Activated CD4-positive, alpha-beta T cell treated with anti-CD3 and anti-CD28 coated beads, Interleukin-2, amount 10 ng/mL, durations not matched to agents 7 days and 5 days (primary cell): ENCODE data around the gene PTH1R. TPM values are rescaled to one million over a fixed set of nuclear protein-coding genes. Genes with fewer than 3 reads are reported as not detected.

Source experiments
- CTCF ChIA-PET: fragments of 350-600 bp; sonication (Branson Sonifier 250); formaldehyde crosslinking; loops from one replicate; lab custom pipeline; 2021; ENCODE audit warnings: antibody characterized with exemption; lab: Charles Lee
- POLR2A ChIA-PET: fragments of 350-600 bp; sonication (Branson Sonifier 250); formaldehyde crosslinking; loops from one replicate; lab custom pipeline; 2021; ENCODE audit warnings: antibody characterized with exemption; lab: Charles Lee
- DNase-seq: peaks from one replicate; pipeline ENCODE4 v3.0.0-alpha.2; 2020
- H3K27ac Mint-ChIP-seq: one replicate; pipeline ENCODE4 v1.8.0; 2021; ENCODE audit warnings: mild to moderate bottlenecking, moderate library complexity, mixed read lengths
- H3K27me3 Mint-ChIP-seq: one replicate; pipeline ENCODE4 v1.8.0; 2021; ENCODE audit warnings: mixed read lengths
- H3K36me3 Mint-ChIP-seq: one replicate; pipeline ENCODE4 v1.8.0; 2021; ENCODE audit warnings: low read depth, mixed read lengths
- H3K4me1 Mint-ChIP-seq: one replicate; pipeline ENCODE4 v1.8.0; 2021; ENCODE audit warnings: mixed read lengths
- H3K4me3 Mint-ChIP-seq: one replicate; pipeline ENCODE4 v1.8.0; 2021; ENCODE audit warnings: mild to moderate bottlenecking, moderate library complexity, mixed read lengths
- H3K9me3 Mint-ChIP-seq: one replicate; pipeline ENCODE4 v1.8.0; 2021; ENCODE audit warnings: mixed read lengths
- total RNA-seq, 2 experiments: library from RNA; stranded (reverse); gene quantifications; one replicate each; pipeline ENCODE4 v1.2.3, GENCODE V29; 2021

Gene PTH1R
- not detected for total RNA-seq

DNA sequence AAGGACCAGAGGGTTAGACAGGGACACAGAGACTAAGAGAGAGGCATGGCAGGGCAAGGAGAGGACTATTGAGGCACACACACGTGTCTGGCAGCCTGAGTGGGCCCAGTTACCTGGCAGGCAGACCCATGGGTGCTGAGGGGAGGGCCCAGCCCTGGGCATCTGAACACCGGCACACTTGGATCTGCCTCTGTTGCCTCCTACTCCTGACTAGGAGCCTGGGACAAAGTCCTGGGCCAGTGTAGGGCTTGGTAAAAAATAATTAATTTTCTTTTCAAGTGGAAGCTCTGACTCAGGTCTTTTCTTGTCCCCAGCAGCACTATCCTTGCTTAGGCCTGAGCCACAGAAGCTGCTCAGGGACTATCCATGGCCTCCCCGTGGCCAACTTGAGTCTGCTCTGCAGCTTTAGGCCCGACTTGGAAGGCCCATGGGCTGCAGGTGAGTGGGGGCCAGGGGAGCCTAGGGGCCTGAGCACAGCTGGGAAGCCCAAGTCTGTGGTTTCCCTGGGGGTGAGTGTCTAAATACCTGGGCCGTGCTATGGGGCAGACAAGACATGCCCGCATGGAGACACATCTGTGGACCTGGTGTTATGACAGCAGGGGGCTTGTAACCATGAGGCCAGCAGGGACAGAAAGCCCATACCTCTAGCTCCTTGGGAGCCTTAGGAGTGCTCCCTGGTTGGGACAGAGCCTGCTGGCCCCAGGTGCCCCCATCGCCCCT is at the start of gene PTH1R:
TSS of gene PTH1R (plus strand) at position 316 of the 720 bp plus-strand sequence. CDS start 5,839 bp downstream, outside the sequence.
- DNase-seq, result no peak
- ChIA-PET POLR2A (interaction anchor here (0.6 kb wide), 1 partner anchor 21 kb away, joined by 3 read pairs; no protein-coding TSS in a partner anchor), CTCF (interaction anchor here (1.4 to 1.6 kb wide), 2 partner anchors 9 to 14 kb away, joined by 3 to 5 read pairs; partner anchors contain the start of gene MYL3)
- Mint-ChIP-seq H3K27me3 (peaks cover 37% of the 10 kb centered on the region), H3K9me3 (no peaks in the 10 kb centered on the region), H3K4me3 (no peak within 1 kb of the TSS), H3K36me3 (no peaks in the 10 kb centered on the region), H3K27ac (no peak within 1 kb of the TSS), H3K4me1 (peaks cover 4% of the 10 kb centered on the region)

DNA sequence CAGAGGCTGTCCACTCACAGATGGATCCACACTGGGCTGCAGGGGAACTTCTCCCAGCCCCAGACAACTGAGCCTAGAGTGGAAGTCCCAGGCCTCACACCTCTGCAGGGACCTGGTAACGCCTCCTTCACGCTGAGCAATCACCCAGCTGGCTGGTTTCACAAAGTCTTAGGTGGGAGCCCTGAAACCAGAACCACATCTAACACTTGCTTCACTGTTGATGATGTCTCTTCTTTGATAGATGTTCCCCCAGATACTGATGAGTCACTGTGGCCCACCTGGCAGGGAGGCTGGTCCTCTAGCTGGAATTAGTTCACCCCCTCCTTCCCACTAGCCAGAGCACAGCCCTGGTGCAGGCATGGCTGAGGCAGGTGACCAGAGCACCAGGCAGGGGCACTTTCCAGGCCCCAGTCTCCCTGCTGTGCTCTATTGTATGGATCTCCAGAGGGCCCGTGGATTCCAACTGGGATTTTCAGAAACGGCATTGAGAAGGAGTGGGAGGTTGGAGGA is 47.8 kb upstream of the PTH1R start:
- POLR2A ChIA-PET, result no interaction called here
- CTCF ChIA-PET, result interaction anchor here (1.5 to 1.9 kb wide), 2 partner anchors 16 to 37 kb away, joined by 3 to 5 read pairs; no protein-coding TSS in a partner anchor
- Mint-ChIP-seq H3K36me3 (no peaks in the 10 kb centered on the region), H3K27ac (no peak overlapping the region), H3K4me1 (peaks cover 16% of the 10 kb centered on the region), H3K27me3 (peaks cover 10% of the 10 kb centered on the region), H3K4me3 (no peak overlapping the region), H3K9me3 (no peaks in the 10 kb centered on the region)
- DNase-seq, result no peak

DNA sequence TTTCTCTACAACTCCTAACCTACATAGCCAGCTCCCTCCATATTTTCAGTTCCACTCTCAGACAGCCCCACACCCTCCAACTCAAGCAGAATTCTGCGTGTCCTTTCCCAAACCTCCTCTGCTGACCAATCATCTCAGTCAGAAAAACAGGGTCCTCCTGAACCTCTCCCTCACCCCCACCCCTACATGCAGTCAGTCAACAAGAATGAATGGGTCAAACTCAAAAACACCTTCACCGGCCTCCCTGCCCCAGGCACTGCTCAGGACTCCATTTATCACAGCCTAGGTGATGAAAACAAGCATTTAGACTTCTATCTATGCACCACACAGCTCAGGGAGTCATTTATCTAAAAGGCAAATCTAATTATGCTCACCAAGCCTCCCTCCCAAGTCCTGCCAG is 46.7 kb upstream of the PTH1R start:
- DNase-seq, result no peak
- no peak overlapping the region for H3K27ac Mint-ChIP-seq
- ChIA-PET CTCF (interaction anchor here (1.5 kb wide), 1 partner anchor 36 kb away, joined by 3 read pairs; no protein-coding TSS in a partner anchor), POLR2A (no interaction called here)
- no peaks in the 10 kb centered on the region for H3K9me3 Mint-ChIP-seq
- H3K27me3 Mint-ChIP-seq, result peaks cover 3% of the 10 kb centered on the region
- H3K36me3 Mint-ChIP-seq, result no peaks in the 10 kb centered on the region
- peaks cover 16% of the 10 kb centered on the region for H3K4me1 Mint-ChIP-seq
- H3K4me3 Mint-ChIP-seq, result no peak overlapping the region

DNA sequence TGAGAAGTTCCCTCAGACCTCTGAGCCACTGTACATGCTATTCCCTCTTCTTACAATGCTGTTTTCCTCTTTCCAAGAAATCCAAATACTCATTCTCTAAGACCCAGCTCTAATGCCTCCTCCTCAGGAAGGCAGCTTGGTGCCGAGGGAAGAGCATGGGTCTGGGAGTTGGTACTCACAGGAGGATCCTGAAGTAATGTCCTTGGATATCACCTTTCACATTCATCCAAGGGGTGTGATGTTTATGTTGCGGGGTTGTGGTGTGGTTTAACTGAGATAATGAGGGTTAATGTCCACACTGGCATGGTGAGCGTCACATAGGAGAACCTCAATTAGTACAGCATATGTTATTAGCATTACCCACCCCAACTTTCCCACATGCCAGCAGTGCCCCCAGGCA is 46.2 kb upstream of the PTH1R start:
- Mint-ChIP-seq H3K36me3 (no peaks in the 10 kb centered on the region), H3K27ac (no peak overlapping the region), H3K27me3 (peaks cover 3% of the 10 kb centered on the region), H3K4me1 (peaks cover 16% of the 10 kb centered on the region), H3K9me3 (no peaks in the 10 kb centered on the region), H3K4me3 (no peak overlapping the region)
- DNase-seq, result no peak
- ChIA-PET CTCF (no interaction called here), POLR2A (no interaction called here)

DNA sequence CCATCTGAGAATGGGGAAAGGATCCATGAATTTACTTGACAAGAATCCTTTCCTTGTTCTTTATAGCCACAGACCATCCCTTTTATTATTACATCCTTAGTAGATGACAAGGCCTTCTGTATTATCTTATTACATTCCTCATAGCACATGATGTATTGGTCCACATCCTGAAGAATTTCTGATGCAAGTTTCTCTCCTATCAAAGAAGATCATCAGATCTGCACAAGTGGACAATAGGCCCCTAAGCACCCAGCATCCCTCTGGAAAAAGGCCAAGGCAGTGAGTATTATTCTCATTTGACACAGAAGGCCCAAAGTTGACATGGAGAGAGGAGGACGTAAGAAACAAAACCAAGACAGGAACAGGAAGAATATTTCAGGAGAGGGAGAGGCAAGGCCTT is 45.7 kb upstream of the PTH1R start:
- CTCF ChIA-PET, result interaction anchor here (0.8 kb wide), 1 partner anchor 429 kb away, joined by 3 read pairs; no protein-coding TSS in a partner anchor
- DNase-seq, result no peak
- H3K4me3 Mint-ChIP-seq, result no peak overlapping the region
- H3K27ac Mint-ChIP-seq, result no peak overlapping the region
- POLR2A ChIA-PET, result no interaction called here
- H3K4me1 Mint-ChIP-seq, result peaks cover 16% of the 10 kb centered on the region
- no peaks in the 10 kb centered on the region for H3K27me3 Mint-ChIP-seq
- H3K9me3 Mint-ChIP-seq, result no peaks in the 10 kb centered on the region
- no peaks in the 10 kb centered on the region for H3K36me3 Mint-ChIP-seq

DNA sequence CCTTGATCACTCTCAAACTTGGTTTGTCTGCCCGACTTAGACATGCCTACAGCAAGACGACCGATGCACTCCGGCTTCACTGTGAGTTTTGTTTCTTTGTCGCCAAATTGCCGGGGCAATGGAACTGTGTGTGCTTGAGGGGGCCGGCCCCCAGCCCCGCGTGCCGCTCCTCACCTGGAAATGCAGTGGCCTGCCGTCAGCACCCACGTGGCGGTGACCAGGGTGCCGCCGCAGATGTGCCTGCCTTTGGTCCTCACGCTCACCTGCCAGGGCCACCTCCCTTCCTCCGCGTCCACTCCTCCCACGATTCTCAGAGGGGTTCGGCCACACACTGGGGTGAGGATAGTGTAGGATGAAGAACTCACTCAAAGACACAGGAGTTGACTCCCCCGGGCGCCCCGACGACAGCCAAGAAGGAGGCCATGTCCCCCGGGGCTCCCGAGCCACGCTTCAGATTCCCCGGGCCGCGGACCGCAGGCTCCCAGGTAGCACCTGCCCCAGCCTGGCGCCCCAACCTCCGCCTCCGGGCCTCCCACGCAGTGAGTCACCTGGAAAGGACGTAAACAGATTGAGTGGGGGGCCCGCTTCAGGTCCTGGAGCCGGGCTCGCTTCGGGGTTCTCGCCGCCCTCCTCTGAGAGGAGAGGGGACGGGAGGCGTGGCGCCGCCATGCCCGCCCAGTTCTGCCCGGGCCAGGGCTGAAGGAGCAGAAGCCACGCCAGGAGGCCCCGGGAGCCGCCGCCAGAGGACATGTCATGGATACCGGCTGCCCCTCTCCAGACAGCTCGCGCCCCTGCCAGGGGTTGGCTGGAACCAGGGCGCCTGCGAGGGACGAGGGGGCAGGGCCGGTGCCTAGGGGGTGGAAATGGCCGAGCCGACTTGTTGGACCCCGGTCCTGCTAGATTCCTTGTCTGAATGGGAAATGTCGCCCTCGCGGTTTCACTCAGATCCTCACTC is 43.9 kb upstream of the PTH1R start:
- Mint-ChIP-seq H3K9me3 (peaks cover 7% of the 10 kb centered on the region), H3K27ac (no peak overlapping the region), H3K4me1 (peaks cover 9% of the 10 kb centered on the region), H3K36me3 (peaks cover 3% of the 10 kb centered on the region), H3K4me3 (no peak overlapping the region), H3K27me3 (peaks cover 2% of the 10 kb centered on the region)
- DNase-seq, result no peak
- POLR2A ChIA-PET, result no interaction called here
- CTCF ChIA-PET, result interaction anchor here (2.0 kb wide), 1 partner anchor 12 kb away, joined by 7 read pairs; no protein-coding TSS in a partner anchor

DNA sequence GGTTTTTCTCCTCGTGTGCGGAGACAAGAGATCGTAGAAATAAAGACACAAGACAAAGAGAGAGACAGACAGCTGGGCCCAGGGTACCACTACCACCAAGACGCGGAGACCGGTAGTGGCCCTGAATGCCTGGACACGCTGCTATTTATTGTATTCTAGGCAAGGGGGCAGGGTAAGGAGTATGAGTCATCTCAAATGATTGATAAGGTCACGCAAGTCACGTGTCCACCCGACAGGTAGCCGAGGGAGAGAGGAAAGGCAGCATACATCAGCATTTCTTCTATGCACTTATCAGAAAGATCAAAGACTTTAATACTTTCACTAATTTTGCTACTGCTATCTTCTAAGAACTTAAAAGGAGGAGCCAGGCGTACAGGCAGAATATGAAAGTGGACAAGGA is 42.5 kb upstream of the PTH1R start:
- Mint-ChIP-seq H3K9me3 (peaks cover 14% of the 10 kb centered on the region), H3K4me1 (no peaks in the 10 kb centered on the region), H3K27me3 (peaks cover 6% of the 10 kb centered on the region), H3K36me3 (peaks cover 7% of the 10 kb centered on the region), H3K4me3 (no peak overlapping the region), H3K27ac (no peak overlapping the region)
- ChIA-PET CTCF (interaction anchor here (2.0 kb wide), 1 partner anchor 11 kb away, joined by 7 read pairs; no protein-coding TSS in a partner anchor), POLR2A (no interaction called here)
- no peak for DNase-seq

DNA sequence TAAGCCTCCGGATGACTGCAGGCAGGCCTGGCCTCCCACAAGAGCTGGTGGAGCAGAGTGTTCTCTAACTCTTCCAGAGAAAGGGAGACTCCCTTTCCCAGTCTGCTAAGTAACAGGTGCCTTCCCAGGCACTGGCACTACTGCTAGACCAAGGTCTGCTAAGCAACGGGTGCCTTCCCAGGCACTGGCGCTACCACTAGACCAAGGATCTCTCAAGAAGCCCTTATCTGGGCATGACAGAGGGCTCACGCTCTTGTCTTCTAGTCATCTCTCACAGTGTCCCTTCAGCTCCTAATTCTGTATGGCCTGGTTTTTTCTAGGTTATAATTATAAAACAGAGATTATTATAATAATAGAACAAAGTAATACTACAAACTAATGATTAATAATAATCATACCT is 42.0 kb upstream of the PTH1R start:
- no peak overlapping the region for H3K4me3 Mint-ChIP-seq
- H3K36me3 Mint-ChIP-seq, result peaks cover 7% of the 10 kb centered on the region
- H3K27ac Mint-ChIP-seq, result no peak overlapping the region
- ChIA-PET POLR2A (no interaction called here), CTCF (interaction anchor here (1.6 to 2.0 kb wide), 2 partner anchors 10 kb away, joined by 4 to 7 read pairs; no protein-coding TSS in a partner anchor)
- H3K9me3 Mint-ChIP-seq, result peaks cover 17% of the 10 kb centered on the region
- H3K4me1 Mint-ChIP-seq, result no peaks in the 10 kb centered on the region
- peaks cover 8% of the 10 kb centered on the region for H3K27me3 Mint-ChIP-seq
- no peak for DNase-seq

DNA sequence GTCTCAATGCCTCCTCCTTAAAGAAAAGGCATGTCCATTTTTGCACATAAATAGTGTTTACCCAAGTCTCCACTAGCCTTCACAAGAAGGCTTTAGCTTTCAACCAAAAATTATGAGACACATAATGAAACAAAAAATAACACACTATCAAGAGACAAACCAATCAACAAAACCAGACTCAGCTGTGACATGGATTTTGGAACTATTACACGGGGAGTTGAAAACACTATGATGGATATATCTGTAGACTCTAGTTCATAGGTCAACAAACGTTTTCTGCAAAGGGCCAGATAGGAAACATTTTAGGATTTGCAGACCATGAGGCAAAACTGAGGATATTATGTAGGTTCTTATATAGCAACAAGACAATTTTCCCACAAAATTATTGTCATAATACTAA is 39.2 kb upstream of the PTH1R start:
- H3K9me3 Mint-ChIP-seq, result peaks cover 33% of the 10 kb centered on the region
- CTCF ChIA-PET, result no interaction called here
- no peaks in the 10 kb centered on the region for H3K4me1 Mint-ChIP-seq
- H3K27ac Mint-ChIP-seq, result no peak overlapping the region
- H3K36me3 Mint-ChIP-seq, result peaks cover 7% of the 10 kb centered on the region
- peaks cover 24% of the 10 kb centered on the region for H3K27me3 Mint-ChIP-seq
- no peak overlapping the region for H3K4me3 Mint-ChIP-seq
- no peak for DNase-seq
- POLR2A ChIA-PET, result no interaction called here

DNA sequence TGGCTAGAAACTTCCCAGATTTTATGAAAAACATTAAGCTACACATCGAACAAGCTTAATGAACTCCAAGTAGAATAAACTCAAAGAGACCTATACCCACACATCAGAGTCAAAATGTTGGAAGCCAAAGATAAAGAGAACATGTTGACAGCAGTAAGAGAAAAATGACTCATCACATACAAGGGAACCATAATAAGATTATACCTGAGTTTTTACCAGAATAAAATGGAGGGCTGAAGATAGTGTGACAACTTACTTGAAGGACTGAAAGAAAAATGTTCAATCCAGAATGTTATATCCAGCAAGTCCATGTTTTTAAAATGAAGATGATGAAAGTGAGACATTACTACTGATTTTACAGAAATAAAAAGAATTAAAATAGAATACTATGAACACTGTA is 37.0 kb upstream of the PTH1R start:
- Mint-ChIP-seq H3K27me3 (peaks cover 32% of the 10 kb centered on the region), H3K4me3 (no peak overlapping the region), H3K36me3 (peaks cover 7% of the 10 kb centered on the region), H3K4me1 (peaks cover 4% of the 10 kb centered on the region), H3K27ac (no peak overlapping the region), H3K9me3 (peaks cover 34% of the 10 kb centered on the region)
- DNase-seq, result no peak
- ChIA-PET POLR2A (no interaction called here), CTCF (no interaction called here)

DNA sequence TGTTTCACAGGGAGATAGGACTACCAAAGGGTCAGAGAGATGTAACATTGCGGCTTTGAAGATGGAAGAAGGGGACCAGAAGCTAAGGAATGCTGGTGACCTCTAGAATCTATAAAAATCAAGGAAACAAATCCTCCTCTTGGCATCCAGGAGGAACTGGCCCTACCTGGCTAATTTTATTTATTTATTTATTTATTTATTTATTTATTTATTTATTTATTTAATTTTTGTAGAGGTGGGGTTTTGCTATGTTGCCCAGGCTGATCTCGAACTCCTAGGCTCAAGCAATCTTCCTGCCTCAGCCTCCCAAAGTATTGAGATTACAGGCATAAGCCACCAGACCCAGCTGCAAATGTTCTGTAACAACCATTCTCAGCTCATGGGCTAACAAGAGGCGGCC is 34.0 kb upstream of the PTH1R start:
- POLR2A ChIA-PET, result no interaction called here
- peaks cover 27% of the 10 kb centered on the region for H3K9me3 Mint-ChIP-seq

DNA sequence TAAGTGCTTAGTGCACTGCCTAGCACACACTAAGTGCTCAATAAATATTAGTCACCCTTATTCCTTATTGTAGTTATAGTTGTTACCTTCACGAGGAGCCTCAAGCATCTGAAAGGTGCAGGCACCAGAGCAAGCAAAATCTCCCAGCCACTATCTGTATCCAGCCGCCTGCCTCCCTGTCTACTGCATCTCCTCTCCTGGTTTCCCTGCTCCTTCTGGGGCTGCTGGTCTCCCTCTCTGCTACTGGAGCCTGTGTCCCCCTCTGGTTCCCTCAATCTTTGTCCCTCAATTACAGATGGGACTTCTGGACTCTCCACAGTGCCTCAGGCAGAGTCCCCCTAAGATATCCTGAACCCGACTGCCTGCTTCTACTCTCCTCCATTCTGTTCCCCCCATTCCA is 33.1 kb upstream of the PTH1R start:
- ChIA-PET CTCF (no interaction called here), POLR2A (no interaction called here)
- H3K36me3 Mint-ChIP-seq, result peaks cover 1% of the 10 kb centered on the region
- peaks cover 26% of the 10 kb centered on the region for H3K27me3 Mint-ChIP-seq
- H3K4me1 Mint-ChIP-seq, result peaks cover 10% of the 10 kb centered on the region
- no peak overlapping the region for H3K4me3 Mint-ChIP-seq
- DNase-seq, result no peak
- H3K9me3 Mint-ChIP-seq, result peaks cover 21% of the 10 kb centered on the region
- no peak overlapping the region for H3K27ac Mint-ChIP-seq

More for the DNA sequence above, 34.0 kb upstream of the PTH1R start:
- H3K4me3 Mint-ChIP-seq, result no peak overlapping the region
- CTCF ChIA-PET, result no interaction called here
- no peak overlapping the region for H3K27ac Mint-ChIP-seq
- H3K36me3 Mint-ChIP-seq, result peaks cover 4% of the 10 kb centered on the region
- H3K27me3 Mint-ChIP-seq, result peaks cover 30% of the 10 kb centered on the region
- no peak for DNase-seq
- peaks cover 10% of the 10 kb centered on the region for H3K4me1 Mint-ChIP-seq
